HFFc6 (cell line): ENCODE data around the gene ADGRG6. TPM values are rescaled to one million over a fixed set of nuclear protein-coding genes. Genes with fewer than 3 reads are reported as not detected.

Source experiments
- DNase-seq: peaks from one replicate; pipeline ENCODE4 v3.0.0-alpha.2; 2018
- H3K27ac Mint-ChIP-seq: 2 replicates; pipeline ENCODE4 v1.8.0; 2020; ENCODE audit warnings: mild to moderate bottlenecking, mixed read lengths
- H3K27me3 Mint-ChIP-seq: 2 replicates; pipeline ENCODE4 v1.8.0; 2021; ENCODE audit warnings: mild to moderate bottlenecking, moderate library complexity, mixed read lengths; ENCODE audit not compliant: insufficient read depth
- H3K36me3 Mint-ChIP-seq: 2 replicates; pipeline ENCODE4 v1.8.0; 2021; ENCODE audit warnings: low read depth, mixed read lengths
- H3K4me1 Mint-ChIP-seq: 2 replicates; pipeline ENCODE4 v1.8.0; 2020; ENCODE audit warnings: low read depth, mixed read lengths
- H3K4me3 Mint-ChIP-seq: 2 replicates; pipeline ENCODE4 v1.8.0; 2020; ENCODE audit warnings: mild to moderate bottlenecking, moderate library complexity, mixed read lengths
- H3K9me3 Mint-ChIP-seq: 2 replicates; pipeline ENCODE4 v1.8.0; 2020; ENCODE audit warnings: mild to moderate bottlenecking, mixed read lengths
- total RNA-seq, 6 experiments: library from RNA; stranded (reverse); fragmentation: NEBNext Ultra II Directional; extraction: Animal tissue kit (Norgen Biotek cat#: 25700); gene quantifications; 2 replicates in 1 of 6; 3 replicates in 5 of 6; pipeline ENCODE4 v1.2.3, GENCODE V29; 2021
- TF ChIP-seq, protein P1 (sequence below): fragments of 200-600 bp; sonication (generic); IDR thresholded peaks from 2 replicates; pipeline ENCODE4 v1.5.0; 2021; ENCODE audit warnings: antibody characterized with exemption, mild to moderate bottlenecking

Gene ADGRG6
- total RNA-seq, 6 experiments from 2014 or later, result 27.4 to 73.2 (median 29.7) TPM

GRCh38 chr6:142357879-142358278 is 56.1 kb downstream of the ADGRG6 start:
- Mint-ChIP-seq H3K4me1 (peaks cover 55% of the 10 kb centered on the region), H3K27me3 (no peaks in the 10 kb centered on the region), H3K36me3 (no peaks in the 10 kb centered on the region), H3K4me3 (peak overlapping the region; percentile 40; the same call in 1 of the 2 replicates), H3K27ac (peak overlapping the region; percentile 64), H3K9me3 (no peaks in the 10 kb centered on the region)
- DNase-seq, result peak; percentile 70
- TF ChIP-seq, protein P1, sequence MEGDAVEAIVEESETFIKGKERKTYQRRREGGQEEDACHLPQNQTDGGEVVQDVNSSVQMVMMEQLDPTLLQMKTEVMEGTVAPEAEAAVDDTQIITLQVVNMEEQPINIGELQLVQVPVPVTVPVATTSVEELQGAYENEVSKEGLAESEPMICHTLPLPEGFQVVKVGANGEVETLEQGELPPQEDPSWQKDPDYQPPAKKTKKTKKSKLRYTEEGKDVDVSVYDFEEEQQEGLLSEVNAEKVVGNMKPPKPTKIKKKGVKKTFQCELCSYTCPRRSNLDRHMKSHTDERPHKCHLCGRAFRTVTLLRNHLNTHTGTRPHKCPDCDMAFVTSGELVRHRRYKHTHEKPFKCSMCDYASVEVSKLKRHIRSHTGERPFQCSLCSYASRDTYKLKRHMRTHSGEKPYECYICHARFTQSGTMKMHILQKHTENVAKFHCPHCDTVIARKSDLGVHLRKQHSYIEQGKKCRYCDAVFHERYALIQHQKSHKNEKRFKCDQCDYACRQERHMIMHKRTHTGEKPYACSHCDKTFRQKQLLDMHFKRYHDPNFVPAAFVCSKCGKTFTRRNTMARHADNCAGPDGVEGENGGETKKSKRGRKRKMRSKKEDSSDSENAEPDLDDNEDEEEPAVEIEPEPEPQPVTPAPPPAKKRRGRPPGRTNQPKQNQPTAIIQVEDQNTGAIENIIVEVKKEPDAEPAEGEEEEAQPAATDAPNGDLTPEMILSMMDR, result no peak

DNA sequence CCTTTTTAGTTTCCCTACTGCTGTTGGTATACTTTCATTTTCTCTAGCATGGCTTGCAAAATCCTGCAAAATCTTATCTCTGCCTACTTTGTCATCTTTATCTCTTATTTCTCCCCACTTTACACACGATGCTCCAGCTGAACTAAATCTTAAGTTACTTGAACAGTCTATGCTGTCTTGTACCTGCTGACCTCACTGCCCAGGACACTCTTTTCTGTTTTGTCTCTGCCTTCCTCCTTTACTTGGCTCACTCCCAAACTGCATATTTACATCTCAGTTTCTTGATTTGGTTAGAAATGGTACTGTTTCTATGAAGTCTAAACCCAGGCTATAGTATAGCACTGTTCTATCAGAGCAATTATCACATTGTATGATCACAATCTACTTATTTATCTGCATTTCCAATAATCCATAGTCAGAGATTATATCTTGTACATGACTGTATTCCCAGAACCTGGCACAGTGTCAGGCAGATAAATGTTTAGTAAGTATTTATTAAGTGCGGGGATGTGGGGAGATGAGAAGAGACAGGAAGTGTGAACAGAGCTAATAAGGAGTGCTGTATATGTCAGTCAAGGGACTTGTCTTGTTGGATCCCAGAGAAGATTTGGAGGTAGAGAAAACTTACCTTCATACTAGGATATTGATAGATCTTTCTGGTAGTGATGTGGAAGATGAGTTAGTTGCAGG is 57.6 kb downstream of the ADGRG6 start:
- DNase-seq, result no peak
- Mint-ChIP-seq H3K4me1 (peaks cover 57% of the 10 kb centered on the region), H3K36me3 (no peaks in the 10 kb centered on the region), H3K27ac (no peak overlapping the region), H3K27me3 (no peaks in the 10 kb centered on the region), H3K9me3 (no peaks in the 10 kb centered on the region), H3K4me3 (no peak overlapping the region)
- TF ChIP-seq, protein P1, result no peak

GRCh38 chr6:142361345-142361744 is 59.5 kb downstream of the ADGRG6 start:
- H3K9me3 Mint-ChIP-seq, result no peaks in the 10 kb centered on the region
- H3K27me3 Mint-ChIP-seq, result no peaks in the 10 kb centered on the region; the same call in 1 of the 2 replicates
- H3K4me3 Mint-ChIP-seq, result peak overlapping the region; percentile 17
- H3K4me1 Mint-ChIP-seq, result peaks cover 54% of the 10 kb centered on the region
- TF ChIP-seq, protein P1, result no peak
- no peak for DNase-seq
- H3K36me3 Mint-ChIP-seq, result peaks cover 10% of the 10 kb centered on the region
- peak overlapping the region; percentile 87 for H3K27ac Mint-ChIP-seq

GRCh38 chr6:142361779-142362750 is 60.3 kb downstream of the ADGRG6 start:
- TF ChIP-seq, protein P1, result no peak
- peak overlapping the region; percentile 87 for H3K27ac Mint-ChIP-seq
- no peaks in the 10 kb centered on the region; the same call in 1 of the 2 replicates for H3K27me3 Mint-ChIP-seq
- H3K4me3 Mint-ChIP-seq, result peak overlapping the region; percentile 39
- peaks cover 13% of the 10 kb centered on the region for H3K36me3 Mint-ChIP-seq
- H3K9me3 Mint-ChIP-seq, result no peaks in the 10 kb centered on the region
- peak; percentile 91 for DNase-seq
- peaks cover 50% of the 10 kb centered on the region for H3K4me1 Mint-ChIP-seq

DNA sequence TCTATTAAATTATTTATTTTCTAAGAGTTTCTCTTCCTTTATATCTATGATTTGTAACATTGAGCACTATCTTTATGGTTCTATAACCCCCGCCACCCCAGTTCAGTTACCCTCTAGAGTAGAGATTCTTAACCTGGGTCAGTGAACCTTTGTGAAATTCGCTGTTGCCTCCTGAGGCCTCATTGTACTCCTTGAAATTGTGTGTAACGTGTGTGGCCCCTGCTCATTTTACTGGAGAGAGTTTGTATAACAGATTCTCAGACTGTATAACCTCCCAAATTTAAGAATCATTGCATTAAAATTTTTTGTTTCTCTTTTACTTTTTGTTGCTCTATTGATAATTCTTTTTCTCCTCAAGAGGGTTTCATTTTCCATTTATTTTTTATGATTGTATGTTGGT is 65.3 kb downstream of the ADGRG6 start:
- TF ChIP-seq, protein P1, result no peak
- Mint-ChIP-seq H3K9me3 (no peaks in the 10 kb centered on the region), H3K27ac (peak overlapping the region; percentile 59), H3K36me3 (peaks cover 35% of the 10 kb centered on the region), H3K4me1 (peaks cover 35% of the 10 kb centered on the region), H3K27me3 (peaks cover 2% of the 10 kb centered on the region), H3K4me3 (peak overlapping the region; percentile 67)
- no peak for DNase-seq
